ENCODE results near the gene C17orf50. TPM values are rescaled to one million over a fixed set of nuclear protein-coding genes. Genes with fewer than 3 reads are reported as not detected.

C17orf50 gene
- total RNA-seq, 1 donor from 2014 or later, result not detected

- DNase-seq, result peak; percentile 79
- H3K4me1 ChIP-seq, result peaks cover 53% of the 10 kb centered on the region
- no peak overlapping the region for H3K4me3 ChIP-seq
- intact Hi-C loops (cut with micrococcal nuclease), result no loop called here
- peak overlapping the region; percentile 51 for H3K27ac ChIP-seq (replicated peaks)
- no peaks in the 10 kb centered on the region for H3K36me3 ChIP-seq
- H3K27me3 ChIP-seq (ENCODE audit: low read depth), result peaks cover 29% of the 10 kb centered on the region
- H3K9me3 ChIP-seq (replicated peaks), result no peaks in the 10 kb centered on the region
- TF ChIP-seq CTCF (IDR thresholded peaks at IDR 0.05; ENCODE audit: borderline replicate concordance), result no peak
These were observed 39.3 kb downstream of the C17orf50 start for GRCh38 chr17:35799942-35800341.

GRCh38 chr17:35801583-35802224 lies 41.0 kb downstream of the C17orf50 start:
- peaks cover 40% of the 10 kb centered on the region for H3K4me1 ChIP-seq
- H3K27me3 ChIP-seq (ENCODE audit: low read depth), result peaks cover 11% of the 10 kb centered on the region
- intact Hi-C loops (cut with micrococcal nuclease), result no loop called here
- peak; percentile 82 for DNase-seq
- TF ChIP-seq CTCF (IDR thresholded peaks at IDR 0.05; ENCODE audit: borderline replicate concordance), result no peak
- no peaks in the 10 kb centered on the region for H3K9me3 ChIP-seq (replicated peaks)
- H3K4me3 ChIP-seq, result no peak overlapping the region
- H3K36me3 ChIP-seq, result no peaks in the 10 kb centered on the region
- H3K27ac ChIP-seq (replicated peaks), result peak overlapping the region; percentile 47

GRCh38 chr17:35804658-35805192 lies 44.0 kb downstream of the C17orf50 start:
- H3K36me3 ChIP-seq, result no peaks in the 10 kb centered on the region
- peak; percentile 89 for TF ChIP-seq CTCF (IDR thresholded peaks at IDR 0.05; ENCODE audit: borderline replicate concordance)
- H3K4me3 ChIP-seq, result no peak overlapping the region
- no peaks in the 10 kb centered on the region for H3K27me3 ChIP-seq (ENCODE audit: low read depth)
- intact Hi-C loops (cut with micrococcal nuclease), result loop anchor here (2.0 kb wide), 1 partner anchor 38 kb away; no protein-coding TSS in a partner anchor
- DNase-seq, result no peak
- H3K27ac ChIP-seq (replicated peaks), result no peak overlapping the region
- H3K4me1 ChIP-seq, result peaks cover 44% of the 10 kb centered on the region
- no peaks in the 10 kb centered on the region for H3K9me3 ChIP-seq (replicated peaks)

- Histone ChIP-seq H3K36me3 (no peaks in the 10 kb centered on the region), H3K27me3 (ENCODE audit: low read depth) (no peaks in the 10 kb centered on the region), H3K27ac (replicated peaks) (no peak overlapping the region), H3K9me3 (replicated peaks) (no peaks in the 10 kb centered on the region), H3K4me3 (no peak overlapping the region), H3K4me1 (peaks cover 45% of the 10 kb centered on the region)
- no peak for DNase-seq
- intact Hi-C loops (cut with micrococcal nuclease), result no loop called here
- TF ChIP-seq CTCF (IDR thresholded peaks at IDR 0.05; ENCODE audit: borderline replicate concordance), result no peak
These were observed 46.9 kb downstream of the C17orf50 start for GRCh38 chr17:35807371-35808144.

GRCh38 chr17:35808240-35808961 lies 47.7 kb downstream of the C17orf50 start:
- intact Hi-C loops (cut with micrococcal nuclease), result no loop called here
- no peak for DNase-seq
- H3K27me3 ChIP-seq (ENCODE audit: low read depth), result no peaks in the 10 kb centered on the region
- H3K4me1 ChIP-seq, result peaks cover 54% of the 10 kb centered on the region
- TF ChIP-seq CTCF (IDR thresholded peaks at IDR 0.05; ENCODE audit: borderline replicate concordance), result no peak
- H3K4me3 ChIP-seq, result peak overlapping the region; percentile 91
- no peaks in the 10 kb centered on the region for H3K9me3 ChIP-seq (replicated peaks)
- H3K36me3 ChIP-seq, result no peaks in the 10 kb centered on the region
- H3K27ac ChIP-seq (replicated peaks), result peak overlapping the region; percentile 96
